Measurements from ENCODE around the gene GLI3. TPM values are rescaled to one million over a fixed set of nuclear protein-coding genes. Genes with fewer than 3 reads are reported as not detected.

GLI3 gene
- polyA plus RNA-seq, 2 of the 4 experiments (the other 2 are of a cell fraction): 0.09 TPM; not detected in 1

DNA sequence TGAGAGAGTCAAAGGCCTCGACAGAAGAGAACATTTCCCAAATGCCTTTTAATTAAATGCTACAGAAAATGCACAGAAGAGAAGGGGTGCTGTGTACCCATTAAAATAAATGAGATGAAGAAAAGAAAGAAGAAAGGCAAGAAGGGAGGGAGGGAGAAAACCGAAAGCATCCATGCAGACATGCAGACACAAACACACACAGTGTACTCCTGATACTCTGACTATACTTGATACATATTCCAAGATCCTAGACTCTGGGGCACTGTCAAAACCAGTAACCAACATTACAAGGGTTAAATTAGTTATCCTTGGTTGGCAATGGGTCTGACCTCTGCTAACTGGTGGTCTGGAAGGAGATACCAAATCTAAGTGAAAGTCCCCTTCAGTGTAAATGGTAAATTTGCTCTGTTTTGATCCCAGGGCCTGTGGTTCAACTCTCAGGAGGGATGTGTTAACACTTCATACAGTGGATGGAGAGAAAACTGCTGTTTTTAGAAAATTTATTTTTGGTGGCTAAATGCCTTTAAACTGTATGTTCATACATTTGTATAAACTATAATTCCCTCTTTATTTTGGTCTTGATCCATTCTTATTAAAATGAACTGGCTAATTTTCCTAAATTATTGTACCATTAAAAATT, 241.3 kb downstream of the GLI3 start:
- Histone ChIP-seq H3K4me3 (no peak overlapping the region), H3K4me1 (no peaks in the 10 kb centered on the region), H3K27ac (no peak overlapping the region), H3K4me2 (no peak overlapping the region), H3K9me3 (no peaks in the 10 kb centered on the region)
- ATAC-seq (no peak), DNase-seq (ENCODE audit: low read depth in 1 of 2, low spot score in 1 of 2) (no peak), FAIRE-seq (no peak)
- ChIA-PET CTCF (no interaction called here), POLR2A (no interaction called here)
- TF ChIP-seq, protein P1, sequence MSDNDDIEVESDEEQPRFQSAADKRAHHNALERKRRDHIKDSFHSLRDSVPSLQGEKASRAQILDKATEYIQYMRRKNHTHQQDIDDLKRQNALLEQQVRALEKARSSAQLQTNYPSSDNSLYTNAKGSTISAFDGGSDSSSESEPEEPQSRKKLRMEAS (IDR thresholded peaks at IDR 0.05): no peak
- TF ChIP-seq EHF (CRISPR knock-in tag; IDR thresholded peaks at IDR 0.05) (no peak), TP53 (CRISPR knock-in tag; IDR thresholded peaks at IDR 0.05) (no peak), RAD21 (conservative IDR thresholded peaks at IDR 0.05 in 1 of 2, IDR thresholded peaks at IDR 0.05 in 1 of 2) (no peak), ZFP36 (IDR thresholded peaks at IDR 0.05; ENCODE audit: borderline replicate concordance, partially characterized antibody) (no peak), FOXS1 (CRISPR knock-in tag; IDR thresholded peaks at IDR 0.05) (no peak), HOXB13 (CRISPR knock-in tag; IDR thresholded peaks at IDR 0.05; ENCODE audit: low read depth) (no peak)
- 22% methylated on average over 2 of the region's 2 CpGs for WGBS (ENCODE audit: missing lambda C conversion rate)

GRCh38 chr7:41994746-41995110, 242.3 kb downstream of the GLI3 start:
- CTCF ChIA-PET: interaction anchor here (0.6 kb wide), 1 partner anchor 1576 kb away, joined by 3 read pairs; no protein-coding TSS in a partner anchor
- no peak overlapping the region for H3K4me2 ChIP-seq
- no peak for TF ChIP-seq RARB (CRISPR knock-in tag; IDR thresholded peaks at IDR 0.05)
- TF ChIP-seq CBX2 (IDR thresholded peaks at IDR 0.05; ENCODE audit: borderline replicate concordance, low read depth): no peak
- no peak for TF ChIP-seq MAZ (IDR thresholded peaks at IDR 0.05; ENCODE audit: borderline replicate concordance, low read depth, low read length)
- TF ChIP-seq ZNF302 (CRISPR knock-in tag; IDR thresholded peaks at IDR 0.05): no peak
- FAIRE-seq (no peak), ATAC-seq (no peak), DNase-seq (ENCODE audit: low read depth in 1 of 2, low spot score in 1 of 2) (no peak)
- no peaks in the 10 kb centered on the region for H3K4me1 ChIP-seq
- WGBS (ENCODE audit: missing lambda C conversion rate): 72% methylated on average over 4 of the region's 4 CpGs
- no peaks in the 10 kb centered on the region for H3K9me3 ChIP-seq
- H3K4me3 ChIP-seq: no peak overlapping the region
- no peak overlapping the region for H3K27ac ChIP-seq
- POLR2A ChIA-PET: no interaction called here

DNA sequence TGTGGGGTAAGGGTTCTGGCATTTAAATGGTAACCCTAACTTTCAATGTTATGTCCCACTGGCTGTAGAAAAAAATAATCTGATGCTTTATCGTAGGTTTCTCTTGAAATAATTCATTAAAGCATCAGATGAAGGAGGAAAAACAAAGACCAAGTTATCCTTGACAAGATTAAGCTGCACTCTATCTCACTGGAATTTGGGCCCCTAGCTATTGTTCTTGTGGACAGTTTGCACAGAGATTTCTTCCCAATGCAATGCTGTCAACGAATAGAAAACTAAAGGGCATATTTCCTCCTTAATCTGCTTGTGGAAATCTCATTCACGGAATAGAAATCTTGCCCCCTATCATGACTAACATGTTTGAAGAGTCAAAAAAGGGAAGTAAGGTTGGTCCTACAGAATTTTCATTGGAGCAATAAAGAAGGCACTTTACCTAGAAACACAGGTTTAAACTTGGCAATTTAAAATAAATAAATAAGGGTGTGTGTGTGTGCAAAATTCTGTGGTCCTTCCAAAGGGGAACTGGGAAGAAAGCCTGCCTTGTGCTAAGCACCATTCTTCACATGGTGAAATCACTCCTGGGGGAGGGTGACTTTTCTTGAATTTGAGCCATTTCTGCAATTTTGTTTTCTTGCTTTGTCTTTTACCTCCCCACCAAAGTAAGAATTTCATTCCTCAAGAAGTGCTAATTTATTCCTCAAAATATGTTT, 242.8 kb downstream of the GLI3 start:
- Histone ChIP-seq H3K4me1 (no peaks in the 10 kb centered on the region), H3K27ac (no peak overlapping the region), H3K9me3 (no peaks in the 10 kb centered on the region), H3K4me3 (no peak overlapping the region), H3K4me2 (no peak overlapping the region)
- ChIA-PET POLR2A (no interaction called here), CTCF (no interaction called here)
- DNase-seq (ENCODE audit: low read depth in 1 of 2, low spot score in 1 of 2) (no peak), ATAC-seq (no peak), FAIRE-seq (no peak)
- WGBS (ENCODE audit: missing lambda C conversion rate): 33% methylated on average over 3 of the region's 3 CpGs
- no peak for TF ChIP-seq RFX5 (IDR thresholded peaks at IDR 0.05)
- no peak for TF ChIP-seq NFE2L2 (conservative IDR thresholded peaks at IDR 0.05; ENCODE audit: low read length)
- no peak for TF ChIP-seq GATA3 (IDR thresholded peaks at IDR 0.05; ENCODE audit: borderline replicate concordance)
- no peak for TF ChIP-seq CEBPB (IDR thresholded peaks at IDR 0.05)
- no peak for TF ChIP-seq HDAC2 (IDR thresholded peaks at IDR 0.05)
- TF ChIP-seq SMC3 (IDR thresholded peaks at IDR 0.05): no peak
- no peak for TF ChIP-seq USF2 (IDR thresholded peaks at IDR 0.05)
- TF ChIP-seq, protein P2, sequence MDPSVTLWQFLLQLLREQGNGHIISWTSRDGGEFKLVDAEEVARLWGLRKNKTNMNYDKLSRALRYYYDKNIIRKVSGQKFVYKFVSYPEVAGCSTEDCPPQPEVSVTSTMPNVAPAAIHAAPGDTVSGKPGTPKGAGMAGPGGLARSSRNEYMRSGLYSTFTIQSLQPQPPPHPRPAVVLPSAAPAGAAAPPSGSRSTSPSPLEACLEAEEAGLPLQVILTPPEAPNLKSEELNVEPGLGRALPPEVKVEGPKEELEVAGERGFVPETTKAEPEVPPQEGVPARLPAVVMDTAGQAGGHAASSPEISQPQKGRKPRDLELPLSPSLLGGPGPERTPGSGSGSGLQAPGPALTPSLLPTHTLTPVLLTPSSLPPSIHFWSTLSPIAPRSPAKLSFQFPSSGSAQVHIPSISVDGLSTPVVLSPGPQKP (IDR thresholded peaks at IDR 0.05; ENCODE audit: low read depth, low read length): no peak
- no peak for TF ChIP-seq POLR2AphosphoS2 (conservative IDR thresholded peaks at IDR 0.05; ENCODE audit: low read length)
- TF ChIP-seq, protein P3, sequence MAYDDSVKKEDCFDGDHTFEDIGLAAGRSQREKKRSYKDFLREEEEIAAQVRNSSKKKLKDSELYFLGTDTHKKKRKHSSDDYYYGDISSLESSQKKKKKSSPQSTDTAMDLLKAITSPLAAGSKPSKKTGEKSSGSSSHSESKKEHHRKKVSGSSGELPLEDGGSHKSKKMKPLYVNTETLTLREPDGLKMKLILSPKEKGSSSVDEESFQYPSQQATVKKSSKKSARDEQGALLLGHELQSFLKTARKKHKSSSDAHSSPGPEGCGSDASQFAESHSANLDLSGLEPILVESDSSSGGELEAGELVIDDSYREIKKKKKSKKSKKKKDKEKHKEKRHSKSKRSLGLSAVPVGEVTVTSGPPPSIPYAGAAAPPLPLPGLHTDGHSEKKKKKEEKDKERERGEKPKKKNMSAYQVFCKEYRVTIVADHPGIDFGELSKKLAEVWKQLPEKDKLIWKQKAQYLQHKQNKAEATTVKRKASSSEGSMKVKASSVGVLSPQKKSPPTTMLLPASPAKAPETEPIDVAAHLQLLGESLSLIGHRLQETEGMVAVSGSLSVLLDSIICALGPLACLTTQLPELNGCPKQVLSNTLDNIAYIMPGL (CRISPR knock-in tag; IDR thresholded peaks at IDR 0.05; ENCODE audit: borderline replicate concordance): no peak
- TF ChIP-seq, protein P4, sequence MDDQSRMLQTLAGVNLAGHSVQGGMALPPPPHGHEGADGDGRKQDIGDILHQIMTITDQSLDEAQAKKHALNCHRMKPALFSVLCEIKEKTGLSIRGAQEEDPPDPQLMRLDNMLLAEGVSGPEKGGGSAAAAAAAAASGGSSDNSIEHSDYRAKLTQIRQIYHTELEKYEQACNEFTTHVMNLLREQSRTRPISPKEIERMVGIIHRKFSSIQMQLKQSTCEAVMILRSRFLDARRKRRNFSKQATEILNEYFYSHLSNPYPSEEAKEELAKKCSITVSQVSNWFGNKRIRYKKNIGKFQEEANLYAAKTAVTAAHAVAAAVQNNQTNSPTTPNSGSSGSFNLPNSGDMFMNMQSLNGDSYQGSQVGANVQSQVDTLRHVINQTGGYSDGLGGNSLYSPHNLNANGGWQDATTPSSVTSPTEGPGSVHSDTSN (IDR thresholded peaks at IDR 0.05): no peak
